H1 (cell line): ENCODE measurements around the gene SPPL3. TPM values are rescaled to one million over a fixed set of nuclear protein-coding genes. Genes with fewer than 3 reads are reported as not detected.

Experiments used
- CTCF ChIA-PET: fragments of 300-600 bp; sonication (Branson Sonifier 250); formaldehyde crosslinking; loops from one replicate; lab custom pipeline; 2021; ENCODE audit not compliant: partially characterized antibody; lab: Charles Lee
- POLR2A ChIA-PET: fragments of 300-600 bp; sonication (Branson Sonifier 250); formaldehyde crosslinking; loops from one replicate; lab custom pipeline; 2021; ENCODE audit warnings: inconsistent platforms; ENCODE audit not compliant: partially characterized antibody; lab: Charles Lee
- DNase-seq, 2 experiments: peaks; one replicate each; pipeline versions ENCODE4 v3.0.0 to v3.0.0-alpha.2; 2010 to 2022; ENCODE audit warnings: low spot score in 2 of 2, low read depth in 1 of 2, mixed read lengths in 1 of 2
- FAIRE-seq: peaks from 2 replicates; lab custom pipeline; 2011; peaks lifted over from hg19 to GRCh38; lab: Jason Lieb, UNC
- H2AFZ ChIP-seq: 2 replicates; pipeline ENCODE4 v1.8.1; 2012; ENCODE audit warnings: low read length, inconsistent platforms
- H2AK5ac ChIP-seq: 2 replicates; pipeline ENCODE4 v1.6.1; 2013; ENCODE audit warnings: low read depth, low read length
- H2BK120ac ChIP-seq: replicated peaks from 2 replicates; pipeline ENCODE3; 2013; ENCODE audit warnings: low read depth, low read length, inconsistent platforms
- H2BK12ac ChIP-seq: 2 replicates; pipeline ENCODE4 v1.6.1; 2013; ENCODE audit warnings: low read depth, low read length
- H2BK15ac ChIP-seq: 2 replicates; pipeline ENCODE4 v1.6.1; 2013; ENCODE audit warnings: low read length
- H2BK20ac ChIP-seq: 2 replicates; pipeline ENCODE4 v1.6.1; 2013; ENCODE audit warnings: low read length
- H2BK5ac ChIP-seq: 2 replicates; pipeline ENCODE4 v1.6.1; 2013; ENCODE audit warnings: low read depth, low read length
- H3K14ac ChIP-seq: 2 replicates; pipeline ENCODE4 v1.6.1; 2013; ENCODE audit warnings: inconsistent platforms; ENCODE audit not compliant: insufficient read length
- H3K18ac ChIP-seq: 2 replicates; pipeline ENCODE4 v1.6.1; 2013; ENCODE audit warnings: low read length; ENCODE audit errors: extremely low read depth
- H3K23ac ChIP-seq: 2 replicates; pipeline ENCODE4 v1.6.1; 2013; ENCODE audit warnings: inconsistent platforms; ENCODE audit not compliant: insufficient read length
- H3K23me2 ChIP-seq: 2 replicates; pipeline ENCODE4 v1.6.1; 2013; ENCODE audit warnings: low read depth, low read length
- H3K27ac ChIP-seq: 2 replicates; pipeline ENCODE4 v1.6.1; 2011; ENCODE audit warnings: low read depth, low read length, inconsistent platforms
- H3K27me3 ChIP-seq, 4 experiments: replicated peaks in 1 of 4; 1 replicate in 1 of 4; 2 replicates in 3 of 4; pipeline versions ENCODE4 v1.6.1 to v1.8.1; 2011 to 2013; ENCODE audit warnings: low read length in 3 of 4, mild to moderate bottlenecking in 3 of 4, inconsistent platforms in 2 of 4, mixed read lengths in 2 of 4, moderate library complexity in 1 of 4; ENCODE audit not compliant: control insufficient read depth in 3 of 4, insufficient read depth in 3 of 4; ENCODE audit errors: extremely low read depth in 1 of 4
- H3K36me3 ChIP-seq, 4 experiments: 2 replicates each; pipeline versions ENCODE4 v1.6.1 to v1.8.1; 2011 to 2013; ENCODE audit warnings: mild to moderate bottlenecking in 4 of 4, low read length in 3 of 4, moderate library complexity in 2 of 4, control low read depth in 1 of 4, inconsistent platforms in 1 of 4; ENCODE audit not compliant: insufficient read depth in 4 of 4, control insufficient read depth in 2 of 4
- H3K4ac ChIP-seq: replicated peaks from 2 replicates; pipeline ENCODE3; 2013; ENCODE audit warnings: low read length, low read depth, mixed read lengths, inconsistent platforms; ENCODE audit not compliant: insufficient read length
- H3K4me1 ChIP-seq, 4 experiments: replicated peaks in 1 of 4; 1 replicate in 1 of 4; 2 replicates in 3 of 4; pipeline versions ENCODE4 v1.6.1 to v1.8.1; 2011 to 2013; ENCODE audit warnings: low read length in 3 of 4, inconsistent platforms in 2 of 4, mixed read lengths in 1 of 4; ENCODE audit not compliant: insufficient read depth in 4 of 4, control insufficient read depth in 3 of 4
- H3K4me2 ChIP-seq, 2 experiments: 2 replicates each; pipeline versions ENCODE4 v1.6.1 to v1.8.1; 2011 to 2013; ENCODE audit warnings: low read depth in 2 of 2, low read length in 2 of 2, control low read depth in 1 of 2, inconsistent platforms in 1 of 2, mild to moderate bottlenecking in 1 of 2; ENCODE audit not compliant: insufficient read depth in 1 of 2
- H3K4me3 ChIP-seq, 4 experiments: fragments of 200-600, 300-600 bp in 1 of 4; sonication (generic), shearing (Covaris generic), sonication (Bioruptor Twin) in 1 of 4; 2 replicates each; pipeline versions ENCODE4 v1.5.1 to v1.8.1; 2011 to 2016; ENCODE audit warnings: low read length in 4 of 4, low read depth in 3 of 4, control low read depth in 2 of 4, inconsistent platforms in 2 of 4, mild to moderate bottlenecking in 2 of 4, mixed read lengths in 1 of 4, moderate library complexity in 1 of 4; ENCODE audit not compliant: insufficient read depth in 2 of 4; ENCODE audit errors: extremely low read depth in 1 of 4
- H3K56ac ChIP-seq: replicated peaks from 2 replicates; pipeline ENCODE3; 2013; ENCODE audit warnings: low read depth, mild to moderate bottlenecking, mixed read lengths, low read length, inconsistent platforms; ENCODE audit not compliant: insufficient read length
- H3K79me1 ChIP-seq: 2 replicates; pipeline ENCODE4 v1.6.1; 2013; ENCODE audit warnings: low read depth, low read length, control low read depth
- H3K79me2 ChIP-seq, 2 experiments: 2 replicates each; pipeline versions ENCODE4 v1.6.1 to v1.8.1; 2012 to 2013; ENCODE audit warnings: low read length in 2 of 2, mild to moderate bottlenecking in 2 of 2, inconsistent platforms in 1 of 2; ENCODE audit not compliant: insufficient read depth in 2 of 2, control insufficient read depth in 1 of 2
- H3K9ac ChIP-seq, 4 experiments: replicated peaks in 1 of 4; 1 replicate in 1 of 4; 2 replicates in 3 of 4; pipeline versions ENCODE4 v1.6.1 to v1.8.1; 2011 to 2013; ENCODE audit warnings: low read depth in 3 of 4, low read length in 3 of 4, control low read depth in 2 of 4, mild to moderate bottlenecking in 2 of 4, moderate library complexity in 2 of 4, inconsistent platforms in 1 of 4; ENCODE audit errors: extremely low read depth in 1 of 4
- H3K9me3 ChIP-seq, 2 experiments: 2 replicates each; pipeline versions ENCODE4 v1.6.1 to v1.8.1; 2012 to 2013; ENCODE audit warnings: mild to moderate bottlenecking in 2 of 2, moderate library complexity in 2 of 2, control low read depth in 1 of 2, inconsistent platforms in 1 of 2, low read depth in 1 of 2, low read length in 1 of 2, mixed read lengths in 1 of 2; ENCODE audit not compliant: insufficient read depth in 2 of 2
- H4K20me1 ChIP-seq, 2 experiments: replicated peaks in 1 of 2; 2 replicates each; pipeline versions ENCODE3 to v1.8.1; 2011 to 2013; ENCODE audit warnings: inconsistent platforms in 2 of 2, low read length in 2 of 2, mild to moderate bottlenecking in 1 of 2; ENCODE audit not compliant: insufficient read depth in 2 of 2, control insufficient read depth in 1 of 2
- H4K5ac ChIP-seq: 2 replicates; pipeline ENCODE4 v1.6.1; 2013; ENCODE audit warnings: low read length, low read depth, mixed read lengths, inconsistent platforms; ENCODE audit not compliant: insufficient read length
- H4K8ac ChIP-seq: 2 replicates; pipeline ENCODE4 v1.8.0; 2013; ENCODE audit warnings: mild to moderate bottlenecking, moderate library complexity, low read length, inconsistent platforms; ENCODE audit not compliant: insufficient read depth; ENCODE audit errors: extremely low read depth
- H4K91ac ChIP-seq: replicated peaks from 2 replicates; pipeline ENCODE3; 2013; ENCODE audit warnings: low read length, mixed read lengths, inconsistent platforms; ENCODE audit not compliant: insufficient read length
- EP300 ChIP-seq, 2 experiments: IDR thresholded peaks; 1 replicate in 1 of 2; 2 replicates in 1 of 2; pipeline ENCODE4 v1.6.1; 2011 to 2012; ENCODE audit warnings: low read depth in 2 of 2, low read length in 2 of 2, mild to moderate bottlenecking in 2 of 2, borderline replicate concordance in 1 of 2, inconsistent platforms in 1 of 2, moderate library complexity in 1 of 2
- GABPA ChIP-seq: IDR thresholded peaks from 2 replicates; pipeline ENCODE4 v1.6.1; 2011; ENCODE audit warnings: mild to moderate bottlenecking, low read length, moderate library complexity, borderline replicate concordance; ENCODE audit not compliant: insufficient read depth
- MAFK ChIP-seq: IDR thresholded peaks from 2 replicates; pipeline ENCODE4 v1.6.1; 2012; ENCODE audit warnings: low read depth, mild to moderate bottlenecking, improper control_type of control experiment, low read length
- NANOG ChIP-seq: IDR thresholded peaks from 2 replicates; pipeline ENCODE4 v1.6.1; 2011; ENCODE audit warnings: low read length, low read depth, mild to moderate bottlenecking, inconsistent platforms; ENCODE audit not compliant: insufficient read depth, poor library complexity, severe bottlenecking
- SRF ChIP-seq: IDR thresholded peaks from 2 replicates; pipeline ENCODE4 v1.6.1; 2011; ENCODE audit warnings: mild to moderate bottlenecking, low read depth, low read length, moderate library complexity
- TAF1 ChIP-seq: IDR thresholded peaks from 2 replicates; pipeline ENCODE4 v1.6.1; 2011; ENCODE audit warnings: mild to moderate bottlenecking, low read depth, low read length
- TBP ChIP-seq: IDR thresholded peaks from 2 replicates; pipeline ENCODE4 v1.6.1; 2011; ENCODE audit warnings: low read depth, low read length, improper control_type of control experiment
- WGBS, 2 experiments: shearing (Covaris generic) in 1 of 2; methylation state at CpG; one replicate each; pipeline versions ENCODE4 v1.1.6 to v1.1.7; 2013 to 2015; ENCODE audit warnings: low lambda C conversion rate in 2 of 2, mixed read lengths in 2 of 2, inconsistent platforms in 1 of 2, low coverage in 1 of 2, missing lambda C conversion rate in 1 of 2; ENCODE audit not compliant: insufficient replicate concordance in 2 of 2, insufficient coverage in 1 of 2, insufficient read length in 1 of 2; ENCODE audit errors: extremely low coverage in 1 of 2, missing lambda C conversion rate in 1 of 2; 5-methylcytosine and 5-hydroxymethylcytosine counted together
- polyA plus RNA-seq, 7 experiments: library from polyadenylated mRNA; depleted of rRNA in 3 of 7; stranded (reverse) in 5 of 7; unstranded in 2 of 7; fragments of >200 nt in 5 of 7; fragments of 200-250 nt in 2 of 7; gene quantifications; 1 replicate in 5 of 7; 2 replicates in 1 of 7; 4 replicates in 1 of 7; pipeline versions ENCODE4 v1.2.1 to v1.2.3, GENCODE V29; 2011 to 2013; ENCODE audit warnings: missing spikeins in 2 of 7, mixed read lengths in 2 of 7
- total RNA-seq: library from RNA; stranded (reverse); fragmentation: NEBNext Ultra II Directional; extraction: Animal tissue kit (Norgen Biotek cat#: 25700); gene quantifications from 2 replicates; pipeline ENCODE4 v1.2.1, GENCODE V29; 2021
- TF ChIP-seq, protein P1 (sequence below): IDR thresholded peaks from 2 replicates; pipeline ENCODE4 v1.6.1; 2011; ENCODE audit warnings: low read depth, mild to moderate bottlenecking, low read length; ENCODE audit not compliant: insufficient read depth

Gene SPPL3
- total and polyA plus RNA-seq, 2 of the 8 experiments (the other 6 are each of a cell fraction or from before 2014, with no cell fraction given), result 27.3 to 48.4 TPM

- peaks cover 0 to 2% of the 10 kb centered on the region in 2 experiments for H4K20me1 ChIP-seq
- H3K4me1 ChIP-seq, result peaks cover 0 to 10% (median 4%) of the 10 kb centered on the region in 4 experiments; a peak in 4 of 7 replicates
- H3K23ac ChIP-seq, result no peak overlapping the region
- no peak overlapping the region for H2AFZ ChIP-seq
- H3K14ac ChIP-seq, result no peak overlapping the region
- H3K4me2 ChIP-seq, result no peak overlapping the region
- H2BK12ac ChIP-seq, result no peak overlapping the region
- no peak for FAIRE-seq
- TF ChIP-seq, protein P1, sequence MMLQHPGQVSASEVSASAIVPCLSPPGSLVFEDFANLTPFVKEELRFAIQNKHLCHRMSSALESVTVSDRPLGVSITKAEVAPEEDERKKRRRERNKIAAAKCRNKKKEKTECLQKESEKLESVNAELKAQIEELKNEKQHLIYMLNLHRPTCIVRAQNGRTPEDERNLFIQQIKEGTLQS, result no peak
- TF ChIP-seq TBP, result no peak
- no peak for TF ChIP-seq SRF
- TF ChIP-seq EP300 (IDR thresholded peaks at IDR 0.05; ENCODE audit: borderline replicate concordance in 1 of 2, low read depth in 2 of 2, low read length in 2 of 2), result no peak
- no peak for TF ChIP-seq GABPA
- TF ChIP-seq TAF1, result no peak
- no peak for TF ChIP-seq MAFK
- TF ChIP-seq NANOG, result no peak
- TF ChIP-seq, all 59 proteins: peak for 0
- Histone ChIP-seq H2AK5ac (no peak overlapping the region), H3K27ac (no peak overlapping the region), H3K4ac (no peak overlapping the region), H3K18ac (no peak overlapping the region), H3K56ac (no peak overlapping the region), H2BK120ac (no peak overlapping the region), H4K91ac (no peak overlapping the region), H3K27me3 (no peaks in the 10 kb centered on the region), H4K5ac (no peak overlapping the region), H3K4me3 (no peak overlapping the region), H2BK15ac (no peak overlapping the region), H4K8ac (no peak overlapping the region), H3K36me3 (peaks cover 4 to 38% (median 17%) of the 10 kb centered on the region in 4 experiments; a peak in 7 of 8 replicates), H2BK5ac (no peak overlapping the region), H3K79me2 (no peaks in the 10 kb centered on the region), H3K9ac (no peak overlapping the region), H3K9me3 (no peaks in the 10 kb centered on the region), H2BK20ac (no peak overlapping the region), H3K79me1 (no peaks in the 10 kb centered on the region), H3K23me2 (no peaks in the 10 kb centered on the region)
- POLR2A ChIA-PET, result no interaction called here
- CTCF ChIA-PET, result interaction anchor here (0.5 to 2.3 kb wide), 10 partner anchors 9 to 590 kb away, joined by 3 to 5 read pairs (median 3); partner anchors contain the start of gene ANAPC5
- no peak for DNase-seq
- WGBS, 2 experiments, result 88% methylated on average over 6 of the region's 6 CpGs; no CpG with 5 or more reads in 1 of the 2 experiments
Observed at GRCh38 chr12:120762086-120762485, 142.1 kb downstream of the SPPL3 start.
